ENCODE measurements around the gene SERPINA3.

DNA sequence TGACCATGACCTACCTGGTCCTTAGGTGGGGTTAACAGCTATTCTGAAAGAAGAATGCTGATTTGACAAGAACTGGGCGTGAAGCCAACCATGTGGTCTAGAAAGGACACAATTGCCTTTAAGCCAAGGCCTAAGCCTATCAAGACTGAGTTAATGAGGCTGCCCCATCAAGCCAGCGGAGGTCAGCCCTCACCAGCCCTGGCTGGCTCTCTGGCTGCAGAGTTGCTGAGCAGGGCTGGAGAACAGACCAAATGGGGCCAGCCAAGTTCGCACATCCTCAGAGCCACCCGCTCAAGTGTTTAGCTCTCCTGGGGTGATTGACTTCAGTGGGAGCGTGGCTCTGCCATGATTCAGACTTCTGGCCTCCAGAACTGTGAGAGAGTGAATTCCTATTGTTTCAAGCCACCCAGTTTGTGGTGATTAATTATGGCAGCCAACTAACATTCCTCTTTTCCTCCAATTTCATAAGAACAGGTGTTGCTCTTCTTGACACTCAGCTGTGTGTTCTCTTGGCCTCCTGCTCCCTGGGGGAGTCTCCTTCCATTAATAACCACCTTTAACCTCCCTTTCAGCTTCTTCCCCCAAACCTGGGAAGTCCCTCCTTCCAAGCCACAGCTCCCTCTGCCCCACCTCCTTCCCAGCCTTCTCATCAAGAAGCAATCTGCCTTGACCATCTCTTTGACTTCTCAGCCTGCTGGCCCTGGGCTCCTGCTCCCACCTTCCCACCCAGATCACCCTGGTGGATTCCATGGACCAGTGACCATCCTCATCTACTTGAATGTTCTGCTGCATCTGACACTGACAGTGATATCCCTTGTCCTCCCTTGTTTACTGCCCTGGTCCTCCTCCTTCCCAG, 36.2 kb upstream of the SERPINA3 start:
- TF ChIP-seq, protein P1, sequence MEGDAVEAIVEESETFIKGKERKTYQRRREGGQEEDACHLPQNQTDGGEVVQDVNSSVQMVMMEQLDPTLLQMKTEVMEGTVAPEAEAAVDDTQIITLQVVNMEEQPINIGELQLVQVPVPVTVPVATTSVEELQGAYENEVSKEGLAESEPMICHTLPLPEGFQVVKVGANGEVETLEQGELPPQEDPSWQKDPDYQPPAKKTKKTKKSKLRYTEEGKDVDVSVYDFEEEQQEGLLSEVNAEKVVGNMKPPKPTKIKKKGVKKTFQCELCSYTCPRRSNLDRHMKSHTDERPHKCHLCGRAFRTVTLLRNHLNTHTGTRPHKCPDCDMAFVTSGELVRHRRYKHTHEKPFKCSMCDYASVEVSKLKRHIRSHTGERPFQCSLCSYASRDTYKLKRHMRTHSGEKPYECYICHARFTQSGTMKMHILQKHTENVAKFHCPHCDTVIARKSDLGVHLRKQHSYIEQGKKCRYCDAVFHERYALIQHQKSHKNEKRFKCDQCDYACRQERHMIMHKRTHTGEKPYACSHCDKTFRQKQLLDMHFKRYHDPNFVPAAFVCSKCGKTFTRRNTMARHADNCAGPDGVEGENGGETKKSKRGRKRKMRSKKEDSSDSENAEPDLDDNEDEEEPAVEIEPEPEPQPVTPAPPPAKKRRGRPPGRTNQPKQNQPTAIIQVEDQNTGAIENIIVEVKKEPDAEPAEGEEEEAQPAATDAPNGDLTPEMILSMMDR (IDR thresholded peaks at IDR 0.05): no peak
- no peak for TF ChIP-seq POLR2A (IDR thresholded peaks at IDR 0.05)
- TF ChIP-seq POLR2AphosphoS5 (IDR thresholded peaks at IDR 0.05): no peak

Measured in suprapubic skin (tissue), 4 donors.